Measurements from ENCODE around the gene ZBTB11.
A peak's percentile ranks its signal among the peaks of the same experiment; 100 is the strongest.
"Not testable (repeated sequence)": the region's sequence is repeated elsewhere in the genome, so short reads cannot be mapped to it uniquely, and the experiment has no call there.

Gene ZBTB11, protein sequence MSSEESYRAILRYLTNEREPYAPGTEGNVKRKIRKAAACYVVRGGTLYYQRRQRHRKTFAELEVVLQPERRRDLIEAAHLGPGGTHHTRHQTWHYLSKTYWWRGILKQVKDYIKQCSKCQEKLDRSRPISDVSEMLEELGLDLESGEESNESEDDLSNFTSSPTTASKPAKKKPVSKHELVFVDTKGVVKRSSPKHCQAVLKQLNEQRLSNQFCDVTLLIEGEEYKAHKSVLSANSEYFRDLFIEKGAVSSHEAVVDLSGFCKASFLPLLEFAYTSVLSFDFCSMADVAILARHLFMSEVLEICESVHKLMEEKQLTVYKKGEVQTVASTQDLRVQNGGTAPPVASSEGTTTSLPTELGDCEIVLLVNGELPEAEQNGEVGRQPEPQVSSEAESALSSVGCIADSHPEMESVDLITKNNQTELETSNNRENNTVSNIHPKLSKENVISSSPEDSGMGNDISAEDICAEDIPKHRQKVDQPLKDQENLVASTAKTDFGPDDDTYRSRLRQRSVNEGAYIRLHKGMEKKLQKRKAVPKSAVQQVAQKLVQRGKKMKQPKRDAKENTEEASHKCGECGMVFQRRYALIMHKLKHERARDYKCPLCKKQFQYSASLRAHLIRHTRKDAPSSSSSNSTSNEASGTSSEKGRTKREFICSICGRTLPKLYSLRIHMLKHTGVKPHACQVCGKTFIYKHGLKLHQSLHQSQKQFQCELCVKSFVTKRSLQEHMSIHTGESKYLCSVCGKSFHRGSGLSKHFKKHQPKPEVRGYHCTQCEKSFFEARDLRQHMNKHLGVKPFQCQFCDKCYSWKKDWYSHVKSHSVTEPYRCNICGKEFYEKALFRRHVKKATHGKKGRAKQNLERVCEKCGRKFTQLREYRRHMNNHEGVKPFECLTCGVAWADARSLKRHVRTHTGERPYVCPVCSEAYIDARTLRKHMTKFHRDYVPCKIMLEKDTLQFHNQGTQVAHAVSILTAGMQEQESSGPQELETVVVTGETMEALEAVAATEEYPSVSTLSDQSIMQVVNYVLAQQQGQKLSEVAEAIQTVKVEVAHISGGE

GRCh38 chr3:101676765-101677435, at the start of gene ZBTB11:
Gene ZBTB11, minus strand, starts transcription at chr3:101677132. Its CDS starts 218 bp downstream, at chr3:101676914.
- DNase-seq (ENCODE audit: low read depth in 2 of 2), result peak; percentile 99

- DNase-seq (ENCODE audit: low read depth in 2 of 2), result no peak
These were observed 49.0 kb upstream of the ZBTB11 start for GRCh38 chr3:101725890-101726275.

GRCh38 chr3:101725194-101725889, 48.4 kb upstream of the ZBTB11 start:
- DNase-seq (ENCODE audit: low read depth in 2 of 2), result peak in 1 of 2 donors; percentile 22

- peak; percentile 81 to 88 for DNase-seq (ENCODE audit: low read depth in 2 of 2)
These were observed 47.6 kb upstream of the ZBTB11 start, which contains the start of gene CEP97 for GRCh38 chr3:101724329-101725193. Gene CEP97, plus strand, starts transcription at chr3:101724614. Its CDS starts 63 bp downstream, at chr3:101724677.

DNA sequence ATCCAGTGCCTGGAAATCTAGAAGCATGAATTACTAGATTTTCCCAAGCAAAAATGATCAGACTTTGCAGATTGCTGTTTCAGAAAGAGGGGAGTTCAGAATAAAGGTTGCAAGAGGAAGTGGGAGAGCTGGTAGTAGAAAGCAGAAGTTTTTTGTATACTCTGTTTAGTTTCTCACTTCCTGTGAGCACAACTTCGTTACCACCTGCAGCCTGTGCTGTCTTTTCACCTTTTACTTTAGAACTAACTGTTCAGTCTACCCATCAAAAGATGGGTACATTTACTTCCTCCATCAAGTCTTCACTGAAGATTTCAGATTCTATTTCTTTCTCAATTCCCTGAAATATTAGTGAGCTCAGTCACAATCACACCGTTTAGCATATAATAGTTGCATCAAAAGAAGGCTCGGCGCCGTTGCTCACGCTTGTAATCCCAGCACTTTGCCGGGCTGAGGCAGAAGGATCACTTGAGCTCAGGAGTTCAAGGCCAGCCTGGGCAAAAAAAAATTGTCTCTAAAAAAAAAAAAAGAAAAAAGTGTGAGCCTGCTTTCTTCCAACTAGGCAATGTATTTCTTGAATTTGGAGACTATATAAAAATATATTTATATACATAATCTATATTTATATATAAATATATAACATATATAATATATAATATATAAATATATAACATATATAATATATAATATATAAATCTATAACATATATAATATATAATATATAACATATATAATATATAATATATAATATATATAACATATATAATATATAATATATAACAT, 45.7 kb upstream of the ZBTB11 start:
- DNase-seq (ENCODE audit: low read depth in 2 of 2), result no peak

- no peak for DNase-seq (ENCODE audit: low read depth in 2 of 2)
These were observed 44.2 kb upstream of the ZBTB11 start for GRCh38 chr3:101720851-101721840.

DNA sequence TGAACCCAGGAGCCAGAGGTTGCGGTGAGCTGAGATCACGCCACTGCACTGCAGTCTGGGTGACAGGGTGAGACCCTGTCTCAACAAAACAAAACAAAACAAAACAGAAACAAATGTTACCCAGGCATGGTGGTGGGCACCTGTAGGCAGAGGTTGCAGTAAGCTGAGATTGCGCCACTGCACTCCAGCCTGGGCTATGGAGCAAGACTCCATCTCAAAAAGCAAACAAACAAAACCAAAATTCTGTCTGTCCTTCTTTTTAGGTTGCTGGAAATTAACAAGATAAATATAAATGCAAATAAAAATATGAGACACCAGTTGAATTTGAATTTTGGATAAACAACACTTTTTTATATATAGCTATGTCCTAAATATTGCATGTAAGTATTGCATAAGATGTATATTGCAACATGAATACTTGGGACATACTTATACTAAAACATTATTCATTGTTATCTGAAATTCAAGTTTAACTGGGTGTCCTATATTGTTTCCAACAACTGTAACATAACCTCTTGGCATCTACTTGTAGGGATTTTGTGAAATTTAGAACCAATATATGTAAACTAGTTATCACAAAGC, 42.8 kb upstream of the ZBTB11 start:
- no peak for DNase-seq (ENCODE audit: low read depth in 2 of 2)

DNA sequence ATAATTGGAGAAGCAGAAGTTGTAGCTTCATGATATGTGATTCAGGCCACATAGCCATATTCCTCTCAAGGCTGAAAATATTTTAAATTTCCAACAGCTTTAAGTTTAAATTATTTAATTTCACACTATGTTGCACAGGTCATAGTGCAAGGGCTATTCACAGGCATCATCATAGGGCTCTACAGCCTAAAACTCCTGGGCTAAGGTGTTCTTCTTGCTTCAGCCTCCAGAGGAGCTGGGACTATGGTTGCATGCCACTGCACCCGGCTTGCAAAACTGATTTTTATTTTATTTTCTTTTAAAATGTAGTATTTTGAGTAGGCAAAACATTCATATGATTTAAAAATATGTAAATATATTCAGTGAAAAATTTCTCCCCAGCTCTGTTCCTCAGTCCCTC, 41.5 kb upstream of the ZBTB11 start:
- no peak for DNase-seq (ENCODE audit: low read depth in 2 of 2)

GRCh38 chr3:101709126-101709525, 32.2 kb upstream of the ZBTB11 start:
- no peak for DNase-seq (ENCODE audit: low read depth in 2 of 2)

- not testable (repeated sequence) for DNase-seq (ENCODE audit: low read depth in 2 of 2)
These were observed 27.7 kb upstream of the ZBTB11 start for GRCh38 chr3:101704639-101705038.

GRCh38 chr3:101703169-101703568, 26.2 kb upstream of the ZBTB11 start:
- DNase-seq (ENCODE audit: low read depth in 2 of 2), result no peak

GRCh38 chr3:101702726-101703125, 25.8 kb upstream of the ZBTB11 start:
- no peak for DNase-seq (ENCODE audit: low read depth in 2 of 2)

GRCh38 chr3:101701696-101702634, 25.0 kb upstream of the ZBTB11 start:
- DNase-seq (ENCODE audit: low read depth in 2 of 2), result no peak

DNA sequence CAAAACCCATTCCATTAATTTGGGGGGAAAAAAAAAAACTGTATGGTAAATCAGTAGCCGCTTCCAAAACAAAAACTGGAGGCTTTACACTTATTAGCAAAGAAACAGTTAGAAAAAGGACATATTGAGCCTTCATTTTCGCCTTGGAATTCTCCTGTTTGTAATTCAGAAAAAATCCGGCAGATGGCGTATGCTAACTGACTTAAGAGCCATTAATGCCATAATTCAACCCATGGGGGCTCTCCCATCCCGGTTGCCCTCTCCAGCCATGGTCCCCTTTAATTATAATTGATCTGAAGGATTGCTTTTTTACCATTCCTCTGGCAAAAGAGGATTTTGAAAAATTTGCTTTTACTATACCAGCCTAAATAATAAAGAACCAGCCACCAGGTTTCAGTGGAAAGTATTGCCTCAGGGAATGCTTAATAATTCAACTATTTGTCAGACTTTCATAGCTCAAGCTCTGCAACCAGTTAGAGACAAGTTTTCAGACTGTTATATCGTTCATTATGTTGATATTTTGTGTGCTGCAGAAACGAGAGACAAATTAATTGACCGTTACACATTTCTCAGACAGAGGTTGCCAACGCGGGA, 18.9 kb upstream of the ZBTB11 start:
- DNase-seq (ENCODE audit: low read depth in 2 of 2), result no peak

DNA sequence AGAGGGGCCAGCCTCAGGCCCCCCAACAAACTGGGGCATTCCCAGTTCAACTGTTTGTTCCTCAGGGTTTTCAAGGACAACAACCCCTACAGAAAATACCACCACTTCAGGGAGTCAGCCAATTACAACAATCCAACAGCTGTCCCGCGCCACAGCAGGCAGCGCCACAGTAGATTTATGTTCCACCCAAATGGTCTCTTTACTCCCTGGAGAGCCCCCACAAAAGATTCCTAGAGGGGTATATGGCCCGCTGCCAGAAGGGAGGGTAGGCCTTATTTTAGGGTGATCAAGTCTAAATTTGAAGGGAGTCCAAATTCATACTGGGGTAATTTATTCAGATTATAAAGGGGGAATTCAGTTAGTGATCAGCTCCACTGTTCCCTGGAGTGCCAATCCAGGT, 17.9 kb upstream of the ZBTB11 start:
- not testable (repeated sequence) for DNase-seq (ENCODE audit: low read depth in 2 of 2)

DNA sequence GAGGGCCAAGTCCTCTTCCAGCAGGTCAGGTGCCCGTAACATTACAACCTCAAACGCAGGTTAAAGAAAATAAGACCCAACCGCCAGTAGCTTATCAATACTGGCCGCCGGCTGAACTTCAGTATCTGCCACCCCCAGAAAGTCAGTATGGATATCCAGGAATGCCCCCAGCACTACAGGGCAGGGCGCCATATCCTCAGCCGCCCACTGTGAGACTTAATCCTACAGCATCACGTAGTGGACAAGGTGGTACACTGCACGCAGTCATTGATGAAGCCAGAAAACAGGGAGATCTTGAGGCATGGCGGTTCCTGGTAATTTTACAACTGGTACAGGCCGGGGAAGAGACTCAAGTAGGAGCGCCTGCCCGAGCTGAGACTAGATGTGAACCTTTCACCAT, 16.6 kb upstream of the ZBTB11 start:
- DNase-seq (ENCODE audit: low read depth in 2 of 2), result not testable (repeated sequence)
